Measurements from ENCODE around the gene SERPINB5. TPM values are rescaled to one million over a fixed set of nuclear protein-coding genes. Genes with fewer than 3 reads are reported as not detected.

Gene SERPINB5
- polyA plus RNA-seq, 4 donors, result 0.22 to 13.2 (median 6.8) TPM

DNA sequence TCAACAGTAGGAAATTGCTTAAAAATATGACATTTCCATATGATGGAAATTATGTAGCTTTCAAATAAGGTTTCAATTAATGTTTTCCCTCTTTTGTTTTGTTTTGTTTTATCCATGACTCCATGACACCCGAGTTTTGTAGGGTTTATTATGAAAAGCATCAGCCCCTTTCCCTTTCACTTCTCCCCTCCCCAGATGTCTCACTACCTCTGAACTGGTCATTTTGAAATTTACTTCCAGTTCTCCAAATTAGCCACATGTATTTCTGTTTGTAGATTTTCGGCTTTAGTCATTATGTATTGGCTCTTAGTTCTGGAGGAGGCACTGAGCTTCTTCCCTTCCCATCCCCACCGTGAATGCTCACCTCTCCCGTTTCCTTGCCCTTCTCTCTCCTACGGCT is 35.9 kb upstream of the SERPINB5 start:
- Histone ChIP-seq H3K27me3 (ENCODE audit: control insufficient read depth in 3 of 3, insufficient read depth in 3 of 3, low read length in 3 of 3) (no peaks in the 10 kb centered on the region), H3K9me3 (ENCODE audit: control insufficient read depth in 2 of 2, insufficient read depth in 1 of 2, low read depth in 1 of 2, low read length in 1 of 2) (no peaks in the 10 kb centered on the region), H3K36me3 (ENCODE audit: control insufficient read depth in 3 of 3, insufficient read depth in 2 of 3, low read depth in 1 of 3, low read length in 3 of 3) (no peaks in the 10 kb centered on the region), H3K4me1 (ENCODE audit: control insufficient read depth in 3 of 3, insufficient read depth in 2 of 3, low read depth in 1 of 3, low read length in 2 of 3) (no peaks in the 10 kb centered on the region), H3K27ac (ENCODE audit: low read depth in 1 of 3, low read length in 2 of 3) (no peak overlapping the region), H3K4me3 (ENCODE audit: low read depth in 1 of 3, low read length in 3 of 3) (no peak overlapping the region)
- WGBS, 3 donors, result 74 to 83% (median 80%) methylated on average over 5 of the region's 5 CpGs
- no peak for FAIRE-seq
- DNase-seq, result no peak

DNA sequence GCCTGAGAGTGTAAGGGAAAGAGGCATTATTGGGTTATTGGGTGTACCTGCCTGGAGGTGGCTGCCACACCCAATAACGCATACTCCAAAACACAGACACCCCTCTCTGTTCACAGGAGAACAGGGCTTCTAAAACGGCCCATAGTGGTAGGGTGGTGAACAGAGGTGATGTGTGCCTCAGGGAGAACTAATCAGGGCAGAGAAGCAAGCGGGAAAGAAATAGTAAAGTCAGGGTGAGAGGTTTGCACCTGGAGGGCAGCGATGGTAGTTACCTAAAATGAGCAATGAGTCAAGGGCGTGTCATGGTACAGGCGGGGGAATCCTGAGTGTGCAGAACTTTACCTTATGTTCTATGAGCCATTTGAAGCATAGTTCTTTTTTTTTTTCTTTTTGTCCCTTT is 32.9 kb upstream of the SERPINB5 start:
- 82 to 91% (median 90%) methylated on average over 6 of the region's 6 CpGs for WGBS, 3 donors
- Histone ChIP-seq H3K4me1 (ENCODE audit: control insufficient read depth in 3 of 3, insufficient read depth in 2 of 3, low read depth in 1 of 3, low read length in 2 of 3) (no peaks in the 10 kb centered on the region), H3K36me3 (ENCODE audit: control insufficient read depth in 3 of 3, insufficient read depth in 2 of 3, low read depth in 1 of 3, low read length in 3 of 3) (no peaks in the 10 kb centered on the region), H3K27ac (ENCODE audit: low read depth in 1 of 3, low read length in 2 of 3) (no peak overlapping the region), H3K9me3 (ENCODE audit: control insufficient read depth in 2 of 2, insufficient read depth in 1 of 2, low read depth in 1 of 2, low read length in 1 of 2) (no peaks in the 10 kb centered on the region), H3K4me3 (ENCODE audit: low read depth in 1 of 3, low read length in 3 of 3) (no peak overlapping the region), H3K27me3 (ENCODE audit: control insufficient read depth in 3 of 3, insufficient read depth in 3 of 3, low read length in 3 of 3) (no peaks in the 10 kb centered on the region)
- no peak for FAIRE-seq
- no peak for DNase-seq

DNA sequence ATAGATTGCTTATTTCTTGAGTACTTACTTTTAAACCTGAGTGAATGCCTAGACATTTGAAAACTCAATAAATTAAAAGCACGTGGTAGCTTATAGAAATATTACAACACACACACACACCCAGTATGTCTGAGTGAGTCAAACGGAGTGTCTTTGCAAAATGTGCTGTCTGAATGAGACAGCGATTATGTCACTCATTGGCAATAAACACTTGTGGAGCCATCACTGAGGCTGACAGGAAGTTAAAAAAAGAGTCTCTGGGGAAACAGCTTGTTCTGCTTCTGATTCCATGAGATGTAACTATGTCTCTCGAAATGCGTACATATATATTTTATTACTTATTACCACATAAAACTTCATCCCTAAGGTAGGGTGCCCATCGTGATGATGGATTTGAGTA is 32.2 kb upstream of the SERPINB5 start:
- Histone ChIP-seq H3K4me3 (ENCODE audit: low read depth in 1 of 3, low read length in 3 of 3) (no peak overlapping the region), H3K9me3 (ENCODE audit: control insufficient read depth in 2 of 2, insufficient read depth in 1 of 2, low read depth in 1 of 2, low read length in 1 of 2) (no peaks in the 10 kb centered on the region), H3K27ac (ENCODE audit: low read depth in 1 of 3, low read length in 2 of 3) (no peak overlapping the region), H3K4me1 (ENCODE audit: control insufficient read depth in 3 of 3, insufficient read depth in 2 of 3, low read depth in 1 of 3, low read length in 2 of 3) (no peaks in the 10 kb centered on the region), H3K36me3 (ENCODE audit: control insufficient read depth in 3 of 3, insufficient read depth in 2 of 3, low read depth in 1 of 3, low read length in 3 of 3) (no peaks in the 10 kb centered on the region), H3K27me3 (ENCODE audit: control insufficient read depth in 3 of 3, insufficient read depth in 3 of 3, low read length in 3 of 3) (no peaks in the 10 kb centered on the region)
- FAIRE-seq (no peak), DNase-seq (no peak)
- 65 to 87% (median 83%) methylated on average over 6 of the region's 6 CpGs for WGBS, 3 donors

DNA sequence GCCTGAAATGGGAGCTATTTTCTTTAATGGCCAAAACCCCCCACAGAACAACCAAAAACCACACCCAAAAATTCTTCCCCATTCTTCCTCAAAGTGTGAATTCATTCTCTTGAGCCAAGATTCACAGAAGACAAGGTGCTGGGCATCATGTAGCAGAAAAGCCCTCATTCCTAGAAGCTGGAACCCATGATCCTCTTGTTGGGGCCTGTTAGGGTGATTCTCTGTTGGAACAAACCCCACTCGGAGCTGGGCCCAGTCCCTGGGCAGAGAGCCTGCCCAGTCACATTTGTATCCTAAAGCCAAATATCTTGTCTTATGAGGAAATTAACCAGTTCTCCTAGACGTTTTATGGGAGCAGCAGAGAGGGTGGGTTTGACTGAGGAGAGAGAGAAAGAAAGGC is 31.7 kb upstream of the SERPINB5 start:
- no peak for DNase-seq
- no peaks in the 10 kb centered on the region for H3K27me3 ChIP-seq (ENCODE audit: control insufficient read depth in 3 of 3, insufficient read depth in 3 of 3, low read length in 3 of 3)
- FAIRE-seq, result no peak
- 66 to 78% (median 68%) methylated on average over 2 of the region's 2 CpGs for WGBS, 3 donors
- no peaks in the 10 kb centered on the region for H3K36me3 ChIP-seq (ENCODE audit: control insufficient read depth in 3 of 3, insufficient read depth in 2 of 3, low read depth in 1 of 3, low read length in 3 of 3)
- H3K9me3 ChIP-seq (ENCODE audit: control insufficient read depth in 2 of 2, insufficient read depth in 1 of 2, low read depth in 1 of 2, low read length in 1 of 2), result no peaks in the 10 kb centered on the region
- H3K27ac ChIP-seq (ENCODE audit: low read depth in 1 of 3, low read length in 2 of 3), result no peak overlapping the region
- H3K4me3 ChIP-seq (ENCODE audit: low read depth in 1 of 3, low read length in 3 of 3), result no peak overlapping the region
- no peaks in the 10 kb centered on the region for H3K4me1 ChIP-seq (ENCODE audit: control insufficient read depth in 3 of 3, insufficient read depth in 2 of 3, low read depth in 1 of 3, low read length in 2 of 3)

DNA sequence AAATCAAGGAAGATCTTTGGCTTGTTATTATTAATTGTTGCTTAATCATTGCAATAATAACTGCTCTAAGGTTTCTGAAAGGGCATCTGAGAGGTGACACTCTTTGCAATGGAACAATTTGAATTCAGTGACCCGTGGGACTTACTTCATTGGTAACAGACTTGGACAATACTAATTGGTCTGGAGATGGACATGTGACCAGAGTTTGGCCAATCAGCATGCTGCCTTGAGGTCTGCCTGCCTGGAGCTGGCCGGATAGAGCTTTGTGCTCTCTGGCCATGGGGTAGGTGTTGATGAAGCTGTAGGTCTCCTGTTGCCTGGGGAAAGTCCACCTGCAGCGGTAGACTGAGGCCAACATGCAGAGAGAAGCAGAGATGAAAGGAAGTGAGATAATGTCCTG is 30.5 kb upstream of the SERPINB5 start:
- H3K27ac ChIP-seq (ENCODE audit: low read depth in 1 of 3, low read length in 2 of 3), result no peak overlapping the region

DNA sequence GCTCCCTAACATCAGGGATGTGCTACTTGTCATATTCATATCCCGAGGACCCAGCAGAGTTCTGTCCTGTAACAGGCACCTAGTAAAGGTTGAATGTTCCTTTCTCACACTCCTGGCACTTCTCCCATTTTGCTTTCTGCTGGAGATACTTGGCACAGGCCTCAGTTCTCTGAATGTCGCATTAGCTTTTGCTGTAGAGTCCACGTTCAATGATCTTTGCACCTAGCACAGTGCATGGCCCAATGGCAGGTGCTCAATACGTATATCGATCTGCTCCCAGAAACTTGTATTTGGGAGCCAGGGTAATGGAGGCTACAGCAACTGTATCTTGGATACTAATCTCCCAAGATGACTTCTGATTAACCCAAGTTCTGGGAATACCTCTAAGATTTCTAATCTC is 29.7 kb upstream of the SERPINB5 start:
- DNase-seq, result peak in 1 of 2 donors; percentile 91
- no peak for FAIRE-seq
- Histone ChIP-seq H3K27ac (ENCODE audit: low read depth in 1 of 3, low read length in 2 of 3) (peak overlapping the region in 2 of 3 donors; percentile 6 to 12), H3K9me3 (ENCODE audit: control insufficient read depth in 2 of 2, insufficient read depth in 1 of 2, low read depth in 1 of 2, low read length in 1 of 2) (peaks cover 0 to 2% of the 10 kb centered on the region in 2 donors), H3K27me3 (ENCODE audit: control insufficient read depth in 3 of 3, insufficient read depth in 3 of 3, low read length in 3 of 3) (no peaks in the 10 kb centered on the region), H3K36me3 (ENCODE audit: control insufficient read depth in 3 of 3, insufficient read depth in 2 of 3, low read depth in 1 of 3, low read length in 3 of 3) (no peaks in the 10 kb centered on the region), H3K4me3 (ENCODE audit: low read depth in 1 of 3, low read length in 3 of 3) (no peak overlapping the region), H3K4me1 (ENCODE audit: control insufficient read depth in 3 of 3, insufficient read depth in 2 of 3, low read depth in 1 of 3, low read length in 2 of 3) (peaks cover 0 to 8% (median 0%) of the 10 kb centered on the region in 3 donors)
- 14 to 60% (median 41%) methylated on average over 5 of the region's 5 CpGs for WGBS, 3 donors

More for the DNA sequence above, 30.5 kb upstream of the SERPINB5 start:
- WGBS, 3 donors, result 80 to 90% (median 86%) methylated on average over 3 of the region's 3 CpGs
- no peak for DNase-seq
- H3K27me3 ChIP-seq (ENCODE audit: control insufficient read depth in 3 of 3, insufficient read depth in 3 of 3, low read length in 3 of 3), result no peaks in the 10 kb centered on the region
- FAIRE-seq, result no peak
- H3K9me3 ChIP-seq (ENCODE audit: control insufficient read depth in 2 of 2, insufficient read depth in 1 of 2, low read depth in 1 of 2, low read length in 1 of 2), result peaks cover 0 to 2% of the 10 kb centered on the region in 2 donors
- H3K4me1 ChIP-seq (ENCODE audit: control insufficient read depth in 3 of 3, insufficient read depth in 2 of 3, low read depth in 1 of 3, low read length in 2 of 3), result peaks cover 0 to under 1% (median 0%) of the 10 kb centered on the region in 3 donors
- no peak overlapping the region for H3K4me3 ChIP-seq (ENCODE audit: low read depth in 1 of 3, low read length in 3 of 3)
- H3K36me3 ChIP-seq (ENCODE audit: control insufficient read depth in 3 of 3, insufficient read depth in 2 of 3, low read depth in 1 of 3, low read length in 3 of 3), result no peaks in the 10 kb centered on the region

DNA sequence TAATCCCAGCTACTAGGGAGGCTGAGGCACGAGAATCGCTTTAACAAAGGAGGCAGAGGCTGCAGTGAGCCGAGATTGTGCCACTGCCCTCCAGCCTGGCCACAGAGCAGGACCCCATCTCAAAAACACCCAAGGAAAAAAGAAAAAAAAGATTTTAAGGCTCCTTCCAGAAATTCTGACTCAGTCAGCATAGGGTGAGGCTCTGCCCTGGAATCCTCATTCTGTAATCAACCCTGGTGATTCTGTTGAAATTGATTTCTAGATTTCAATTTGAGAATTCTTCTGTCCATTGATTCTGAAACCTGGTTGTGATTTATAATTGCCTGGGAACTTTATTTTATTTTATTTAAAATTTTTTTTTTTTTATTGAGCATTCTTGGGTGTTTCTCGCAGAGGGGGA is 27.3 kb upstream of the SERPINB5 start:
- H3K27ac ChIP-seq (ENCODE audit: low read depth in 1 of 3, low read length in 2 of 3), result no peak overlapping the region
- 82 to 86% (median 82%) methylated on average over 4 of the region's 4 CpGs for WGBS, 3 donors
- FAIRE-seq (no peak), DNase-seq (no peak)
- H3K9me3 ChIP-seq (ENCODE audit: control insufficient read depth in 2 of 2, insufficient read depth in 1 of 2, low read depth in 1 of 2, low read length in 1 of 2), result peaks cover 0 to 2% of the 10 kb centered on the region in 2 donors
- no peak overlapping the region for H3K4me3 ChIP-seq (ENCODE audit: low read depth in 1 of 3, low read length in 3 of 3)
- peaks cover 0 to 30% (median 8%) of the 10 kb centered on the region in 3 donors for H3K4me1 ChIP-seq (ENCODE audit: control insufficient read depth in 3 of 3, insufficient read depth in 2 of 3, low read depth in 1 of 3, low read length in 2 of 3)
- no peaks in the 10 kb centered on the region for H3K36me3 ChIP-seq (ENCODE audit: control insufficient read depth in 3 of 3, insufficient read depth in 2 of 3, low read depth in 1 of 3, low read length in 3 of 3)
- no peaks in the 10 kb centered on the region for H3K27me3 ChIP-seq (ENCODE audit: control insufficient read depth in 3 of 3, insufficient read depth in 3 of 3, low read length in 3 of 3)

DNA sequence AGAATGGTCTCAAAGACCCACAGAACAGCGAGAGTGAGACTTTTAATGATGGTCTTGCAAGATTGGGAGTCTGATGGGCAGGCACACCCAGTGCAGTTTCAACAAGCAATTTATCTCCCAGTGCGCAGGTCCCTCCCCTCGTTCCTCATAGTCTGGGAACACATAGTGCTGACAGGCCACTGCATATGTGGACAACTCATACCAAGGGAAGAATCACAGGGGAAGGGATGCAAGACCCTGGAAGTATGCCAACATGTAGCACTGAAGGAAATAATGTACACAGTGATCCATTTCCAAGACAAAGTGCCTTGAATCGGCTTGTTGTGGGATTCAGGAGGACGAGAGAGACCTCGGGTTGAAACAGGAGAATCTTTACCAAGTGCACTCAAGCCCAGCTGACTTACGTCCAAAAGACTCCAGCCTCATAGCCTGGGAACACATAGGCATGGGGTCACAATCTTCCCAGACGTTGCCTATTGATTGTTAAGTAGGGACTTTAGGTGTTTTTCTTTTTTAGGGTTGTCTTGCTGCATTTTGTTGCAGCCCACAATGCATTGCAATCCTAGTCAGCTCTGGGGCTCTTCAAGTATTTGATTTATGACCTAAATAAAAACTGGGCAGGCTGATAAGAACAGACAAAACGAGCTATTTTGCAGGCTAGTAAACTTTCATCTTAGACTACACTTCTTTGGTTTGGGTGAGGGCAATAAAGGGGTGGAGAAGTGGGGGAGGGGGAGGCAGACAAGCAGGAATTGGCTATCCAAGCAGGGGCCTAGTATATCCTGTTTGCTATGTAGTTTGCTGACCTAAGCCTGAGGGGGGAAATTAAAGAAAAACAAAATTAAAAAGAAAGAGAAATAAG is 24.7 kb upstream of the SERPINB5 start:
- H3K27me3 ChIP-seq (ENCODE audit: control insufficient read depth in 3 of 3, insufficient read depth in 3 of 3, low read length in 3 of 3), result no peaks in the 10 kb centered on the region
- peak overlapping the region in 2 of 3 donors; percentile 65 to 68 for H3K27ac ChIP-seq (ENCODE audit: low read depth in 1 of 3, low read length in 2 of 3)
- 10 to 37% (median 34%) methylated on average over 9 of the region's 9 CpGs for WGBS, 3 donors
- DNase-seq (peak; percentile 69 to 85), FAIRE-seq (no peak)
- H3K4me3 ChIP-seq (ENCODE audit: low read depth in 1 of 3, low read length in 3 of 3), result no peak overlapping the region
- H3K4me1 ChIP-seq (ENCODE audit: control insufficient read depth in 3 of 3, insufficient read depth in 2 of 3, low read depth in 1 of 3, low read length in 2 of 3), result peaks cover 4 to 36% (median 8%) of the 10 kb centered on the region in 3 donors
- H3K36me3 ChIP-seq (ENCODE audit: control insufficient read depth in 3 of 3, insufficient read depth in 2 of 3, low read depth in 1 of 3, low read length in 3 of 3), result no peaks in the 10 kb centered on the region
- H3K9me3 ChIP-seq (ENCODE audit: control insufficient read depth in 2 of 2, insufficient read depth in 1 of 2, low read depth in 1 of 2, low read length in 1 of 2), result peaks cover 0 to 2% of the 10 kb centered on the region in 2 donors

Measured in small intestine (tissue), 7 donors.